ENCODE data around the gene LIPG. TPM values are rescaled to one million over a fixed set of nuclear protein-coding genes. Genes with fewer than 3 reads are reported as not detected.
"Not testable (repeated sequence)": the region's sequence is repeated elsewhere in the genome, so short reads cannot be mapped to it uniquely, and the experiment has no call there.

LIPG gene
- total RNA-seq, 2 donors from 2014 or later = 0.09 to 1.6 TPM

DNA sequence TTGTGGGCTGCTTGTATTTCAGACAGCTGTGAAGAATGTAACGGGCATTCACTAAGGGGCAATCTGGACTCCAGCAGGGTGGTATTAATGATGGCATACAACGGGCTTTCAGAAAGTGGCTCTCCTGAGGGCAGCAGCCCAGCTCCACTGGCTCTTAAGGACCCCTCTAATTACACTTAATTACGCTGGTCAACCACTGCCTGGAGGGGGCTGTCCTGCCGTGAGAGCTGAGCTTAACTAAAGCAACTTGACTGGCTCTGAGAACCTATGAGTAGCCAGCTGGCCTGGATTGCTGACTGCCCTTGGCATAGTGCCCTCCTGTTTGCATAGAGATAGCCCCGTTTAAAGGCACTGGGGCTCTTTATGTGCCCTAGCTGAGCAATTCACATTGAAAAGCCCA, 3.8 kb downstream of the LIPG start:
- ATAC-seq (peak; percentile 50 to 62), DNase-seq (peak; percentile 46)
- intact Hi-C loops (cut with DNase I) = loop anchor here in 1 of 2 donors (10.0 kb wide), 1 partner anchor 199 kb away; no protein-coding TSS in a partner anchor

DNA sequence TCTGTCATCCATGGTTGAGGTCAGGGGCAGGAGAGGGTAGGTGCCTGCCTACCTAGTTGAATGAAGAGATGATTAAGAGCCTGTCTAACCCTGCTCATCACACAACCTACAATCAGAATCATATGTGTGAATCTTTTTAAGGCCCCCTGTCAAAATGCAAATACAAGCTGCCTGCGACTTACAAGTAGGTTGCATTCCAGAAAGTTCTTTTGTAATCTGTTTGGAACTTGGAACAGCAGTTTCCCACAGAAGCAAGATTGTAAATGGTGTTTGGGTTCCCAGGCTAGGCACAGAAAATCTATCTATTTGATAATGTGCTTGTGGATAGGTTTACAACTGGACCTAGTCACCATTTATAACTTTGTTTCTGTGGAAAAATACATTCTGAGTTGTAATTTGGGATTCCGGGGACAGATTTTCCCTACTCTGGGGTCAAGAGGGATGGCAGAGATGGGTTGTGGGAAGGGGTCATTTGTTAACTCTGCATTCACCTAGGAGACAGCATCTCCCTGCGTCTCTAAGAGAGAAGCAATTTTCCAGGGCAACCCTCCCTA, 4.4 kb downstream of the LIPG start:
- intact Hi-C loops (cut with DNase I) = loop anchor here in 1 of 2 donors (10.0 kb wide), 1 partner anchor 199 kb away; no protein-coding TSS in a partner anchor
- no peak for DNase-seq
- ATAC-seq = no peak

DNA sequence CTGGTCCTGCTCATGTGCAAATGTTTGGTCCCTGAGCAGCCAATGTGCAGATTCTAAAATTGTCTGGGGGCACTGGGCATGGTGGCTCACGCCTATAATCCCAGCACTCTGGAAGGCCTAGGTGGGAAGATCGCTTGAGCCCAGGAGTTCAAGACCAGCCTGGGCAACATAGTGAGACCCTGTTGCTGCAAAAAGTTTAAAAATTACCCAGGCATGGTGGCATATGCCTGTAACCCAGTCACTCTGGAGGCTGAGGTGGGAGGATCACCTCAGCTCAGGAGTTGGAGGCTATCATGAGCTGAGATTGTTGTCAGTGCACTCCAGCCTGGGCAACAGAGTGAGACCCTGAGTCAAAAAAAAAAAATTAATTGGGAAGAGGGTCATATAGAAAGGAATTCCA, 5.1 kb downstream of the LIPG start:
- intact Hi-C loops (cut with DNase I) = loop anchor here in 1 of 2 donors (10.0 kb wide), 1 partner anchor 198 kb away; no protein-coding TSS in a partner anchor
- no peak for ATAC-seq
- DNase-seq = no peak

- DNase-seq (no peak), ATAC-seq (no peak)
- intact Hi-C loops (cut with DNase I) = loop anchor here in 1 of 2 donors (10.0 kb wide), 1 partner anchor 195 kb away; no protein-coding TSS in a partner anchor
These were observed 7.9 kb downstream of the LIPG start for GRCh38 chr18:49569724-49570123.

GRCh38 chr18:49570836-49571235, 9.0 kb downstream of the LIPG start:
- ATAC-seq = no peak
- intact Hi-C loops (cut with DNase I) = no loop called here
- DNase-seq = no peak

DNA sequence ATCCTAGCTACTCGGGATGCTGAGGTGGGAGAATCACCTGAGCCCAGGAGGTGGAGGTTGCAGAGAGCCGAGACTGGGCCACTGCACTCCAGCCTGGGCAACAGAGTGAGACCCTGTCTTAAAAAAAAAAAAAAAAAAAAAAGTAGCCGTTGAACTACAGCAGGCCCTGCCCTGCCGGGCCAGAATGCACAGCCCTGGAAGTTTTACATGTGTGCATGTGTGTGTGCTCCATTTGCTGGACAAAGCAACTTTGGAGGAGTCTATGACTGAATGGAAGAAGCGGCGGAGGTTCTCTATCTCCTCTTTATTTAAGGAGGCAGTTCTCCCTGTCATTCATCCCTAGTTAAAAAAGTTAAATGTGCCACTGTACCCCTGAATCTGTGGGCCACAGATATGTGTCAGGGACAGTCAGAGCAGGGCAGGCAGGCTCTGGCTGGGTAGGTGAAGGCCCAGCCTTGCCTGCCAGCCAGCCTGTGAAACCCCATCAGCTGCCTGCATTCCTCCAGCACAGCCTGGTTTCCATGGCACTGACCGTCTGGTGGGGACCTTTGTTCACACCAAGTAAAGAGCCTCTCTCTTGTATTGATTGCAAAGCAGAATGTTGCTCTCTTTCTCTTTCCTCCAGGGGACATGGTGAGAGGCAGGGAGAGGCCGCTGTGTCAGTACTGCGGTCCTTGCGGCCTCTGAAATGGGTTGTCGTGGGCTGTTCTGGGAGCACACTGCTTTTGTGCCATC, 10.9 kb downstream of the LIPG start:
- DNase-seq = no peak
- ATAC-seq = no peak
- intact Hi-C loops (cut with DNase I) = no loop called here

DNA sequence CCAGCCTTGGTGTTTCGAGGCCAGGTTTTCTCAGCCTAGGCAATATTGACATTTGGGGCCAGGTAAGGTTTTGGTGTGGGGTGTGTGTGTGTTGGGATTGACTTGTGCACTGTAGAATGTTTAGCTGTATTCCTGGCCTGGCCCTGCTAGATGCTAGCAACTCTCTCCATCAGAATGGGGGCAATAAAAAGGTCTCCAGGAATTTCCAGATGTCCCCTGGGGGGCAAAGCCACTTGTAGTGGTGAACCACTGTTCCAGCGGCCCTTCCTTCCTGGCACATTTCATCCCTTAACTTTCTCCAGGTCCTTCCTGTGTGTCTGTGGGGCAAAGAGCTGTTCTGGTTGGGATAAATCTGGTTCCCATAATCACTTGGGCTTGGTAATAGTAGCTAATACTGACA, 12.0 kb downstream of the LIPG start:
- intact Hi-C loops (cut with DNase I) = no loop called here
- ATAC-seq (no peak), DNase-seq (no peak)

- intact Hi-C loops (cut with DNase I); ATAC-seq: not testable (repeated sequence)
These were observed 17.2 kb downstream of the LIPG start for GRCh38 chr18:49579041-49579440.

GRCh38 chr18:49579583-49579982, 17.7 kb downstream of the LIPG start:
- intact Hi-C loops (cut with DNase I); DNase-seq; ATAC-seq: not testable (repeated sequence)

More at GRCh38 chr18:49579041-49579440, 17.2 kb downstream of the LIPG start:
- DNase-seq = not testable (repeated sequence)

- intact Hi-C loops (cut with DNase I) = no loop called here
These were observed 18.4 kb downstream of the LIPG start for GRCh38 chr18:49580279-49580678.

GRCh38 chr18:49581371-49581770, 19.5 kb downstream of the LIPG start:
- intact Hi-C loops (cut with DNase I) = no loop called here
- DNase-seq (no peak), ATAC-seq (no peak)

More at GRCh38 chr18:49580279-49580678, 18.4 kb downstream of the LIPG start:
- ATAC-seq = no peak
- DNase-seq = no peak

- ATAC-seq = no peak
- intact Hi-C loops (cut with DNase I) = no loop called here
- DNase-seq = no peak
These were observed 20.7 kb downstream of the LIPG start for GRCh38 chr18:49582579-49582978.

DNA sequence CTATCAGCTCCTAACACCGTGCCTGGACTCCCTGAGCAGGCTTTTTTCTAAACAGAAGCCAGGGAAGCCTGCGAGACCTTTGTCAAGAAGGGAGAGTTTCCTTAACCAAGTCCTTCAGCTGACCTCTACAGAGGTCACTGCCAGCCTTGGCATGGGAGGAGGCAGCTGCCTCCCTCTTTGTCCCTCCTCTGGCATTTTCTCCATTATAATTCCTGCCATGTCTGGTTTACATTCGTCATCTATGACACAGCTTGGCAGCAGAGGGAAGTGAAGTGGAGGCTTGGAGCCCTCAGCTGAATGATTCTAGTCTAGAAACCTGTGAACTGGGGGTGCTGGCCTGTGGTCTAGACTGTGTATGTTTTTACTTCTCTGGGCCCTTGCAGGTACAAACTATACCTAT, 22.5 kb downstream of the LIPG start:
- DNase-seq (no peak), ATAC-seq (no peak)
- intact Hi-C loops (cut with DNase I) = no loop called here

- intact Hi-C loops (cut with DNase I); DNase-seq; ATAC-seq: not testable (repeated sequence)
These were observed 23.1 kb downstream of the LIPG start for GRCh38 chr18:49584951-49585350.

DNA sequence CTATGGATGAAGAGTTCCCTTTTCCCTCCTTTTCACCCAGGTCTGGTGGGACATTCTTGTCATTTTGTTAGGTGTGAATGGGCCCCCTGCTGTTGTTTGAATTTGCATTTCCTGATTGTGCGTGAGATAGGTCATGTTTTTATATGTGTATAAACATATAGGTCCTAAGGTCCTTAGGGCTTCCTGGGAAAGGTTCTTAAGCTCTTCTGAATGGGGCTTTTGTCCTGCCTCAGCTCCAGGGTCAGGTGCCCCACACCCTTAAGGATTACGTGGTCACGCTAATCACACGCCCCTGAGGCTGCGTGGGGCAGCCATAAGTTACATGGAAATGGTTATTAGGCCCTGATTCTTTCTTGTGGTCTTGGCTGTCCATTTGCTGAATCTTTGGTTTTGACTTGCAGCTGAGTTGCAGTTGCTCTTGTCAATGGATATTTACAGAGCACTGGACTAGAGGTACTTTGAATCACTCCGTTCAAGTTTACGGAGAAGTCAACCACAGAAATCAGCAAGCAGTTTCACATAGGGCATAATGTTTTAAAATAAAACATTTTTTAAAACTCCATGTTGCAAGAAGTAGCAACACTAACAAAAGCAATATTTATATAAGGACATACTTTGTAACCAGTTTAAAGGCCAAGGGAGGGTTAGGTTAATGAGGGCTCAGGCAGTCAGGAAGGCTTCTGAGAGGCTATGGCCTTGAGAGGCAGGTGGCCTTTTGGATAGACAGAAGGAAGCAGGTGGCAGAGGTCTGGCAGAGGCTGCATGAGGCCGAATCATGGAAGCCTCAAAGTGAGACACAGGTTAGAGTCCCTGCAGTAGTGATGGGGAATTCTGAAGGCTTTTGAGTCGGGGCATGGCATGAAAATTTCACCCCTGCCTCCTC, 24.2 kb downstream of the LIPG start:
- no peak for ATAC-seq

GRCh38 chr18:49588171-49588570, 26.3 kb downstream of the LIPG start:
- intact Hi-C loops (cut with DNase I) = no loop called here
- no peak for DNase-seq
- ATAC-seq = no peak

More for the DNA sequence above, 24.2 kb downstream of the LIPG start:
- no peak for DNase-seq
- intact Hi-C loops (cut with DNase I) = no loop called here

GRCh38 chr18:49588971-49589370, 27.1 kb downstream of the LIPG start:
- DNase-seq (no peak), ATAC-seq (no peak)
- intact Hi-C loops (cut with DNase I) = no loop called here

DNA sequence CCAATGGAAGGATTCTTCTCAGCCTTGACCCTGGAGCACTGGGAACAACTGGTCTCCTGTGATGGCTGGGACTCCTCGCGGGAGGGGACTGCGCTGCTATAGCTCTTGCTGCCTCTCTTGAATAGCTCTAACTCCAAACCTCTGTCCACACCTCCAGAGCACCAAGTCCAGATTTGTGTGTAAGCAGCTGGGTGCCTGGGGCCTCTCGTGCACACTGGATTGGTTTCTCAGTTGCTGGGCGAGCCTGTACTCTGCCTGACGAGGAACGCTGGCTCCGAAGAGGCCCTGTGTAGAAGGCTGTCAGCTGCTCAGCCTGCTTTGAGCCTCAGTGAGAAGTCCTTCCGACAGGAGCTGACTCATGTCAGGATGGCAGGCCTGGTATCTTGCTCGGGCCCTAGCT, 28.8 kb downstream of the LIPG start:
- intact Hi-C loops (cut with DNase I) = no loop called here
- DNase-seq (no peak), ATAC-seq (no peak)

DNA sequence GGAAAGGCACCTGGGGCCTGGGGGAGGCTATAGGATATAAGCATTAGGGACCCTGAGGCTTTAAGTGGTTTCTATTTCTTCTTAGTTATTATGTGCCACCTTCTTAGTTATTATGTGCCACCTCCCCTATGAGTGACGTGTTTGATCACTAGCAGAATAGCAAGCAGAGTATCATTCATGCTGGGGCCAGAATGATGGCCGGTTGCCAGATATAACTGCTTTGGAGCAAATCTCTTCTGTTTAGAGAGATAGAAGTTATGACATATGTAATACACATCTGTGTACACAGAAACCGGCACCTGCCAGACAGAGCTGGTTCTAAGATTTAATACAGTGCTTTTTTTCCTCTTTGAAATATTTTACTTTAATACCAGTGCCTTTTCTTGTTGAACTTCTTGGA, 29.4 kb downstream of the LIPG start:
- intact Hi-C loops (cut with DNase I) = no loop called here
- no peak for DNase-seq
- ATAC-seq = no peak

GRCh38 chr18:49591775-49592174, 29.9 kb downstream of the LIPG start:
- DNase-seq = no peak
- ATAC-seq = no peak
- intact Hi-C loops (cut with DNase I) = no loop called here

All from left cardiac atrium (tissue), 4 donors.